ENCODE measurements around the gene TMEM145.
"Not testable (repeated sequence)": the region's sequence is repeated elsewhere in the genome, so short reads cannot be mapped to it uniquely, and the experiment has no call there.

Gene TMEM145

DNA sequence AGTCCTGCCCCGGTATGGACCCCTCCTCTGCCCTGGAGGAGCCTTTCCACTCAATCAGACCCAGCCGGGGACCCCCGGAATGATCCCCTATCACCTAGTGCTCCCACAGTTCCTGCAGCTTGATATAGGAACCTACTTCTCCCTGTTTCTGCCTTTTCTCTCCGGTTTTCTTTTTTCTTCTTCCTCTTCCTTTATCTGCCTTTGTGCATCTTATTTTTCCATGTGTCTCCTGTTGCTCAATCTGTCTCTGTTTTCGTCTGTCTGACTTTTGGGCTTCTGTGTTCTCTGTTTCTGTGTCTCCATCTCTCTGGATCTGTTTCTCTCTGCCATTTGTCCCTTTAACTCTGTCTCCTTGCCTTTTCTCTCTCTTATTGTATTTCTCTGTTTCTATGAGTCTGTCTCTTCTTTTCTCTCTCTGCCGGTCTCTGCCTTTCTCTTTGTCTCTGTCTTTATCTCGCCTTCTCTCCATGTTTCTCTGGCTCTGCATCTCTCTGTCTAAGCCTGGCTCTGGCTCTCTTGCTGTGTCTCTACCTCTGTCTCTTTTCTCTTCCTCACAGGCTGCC, 22.3 kb downstream of the TMEM145 start:
- DNase-seq (ENCODE audit: low spot score), result no peak

GRCh38 chr19:42335971-42336370, 22.9 kb downstream of the TMEM145 start:
- no peak for DNase-seq (ENCODE audit: low spot score)

- DNase-seq (ENCODE audit: low spot score), result not testable (repeated sequence)
Measured at GRCh38 chr19:42339126-42339860, 26.2 kb downstream of the TMEM145 start.

DNA sequence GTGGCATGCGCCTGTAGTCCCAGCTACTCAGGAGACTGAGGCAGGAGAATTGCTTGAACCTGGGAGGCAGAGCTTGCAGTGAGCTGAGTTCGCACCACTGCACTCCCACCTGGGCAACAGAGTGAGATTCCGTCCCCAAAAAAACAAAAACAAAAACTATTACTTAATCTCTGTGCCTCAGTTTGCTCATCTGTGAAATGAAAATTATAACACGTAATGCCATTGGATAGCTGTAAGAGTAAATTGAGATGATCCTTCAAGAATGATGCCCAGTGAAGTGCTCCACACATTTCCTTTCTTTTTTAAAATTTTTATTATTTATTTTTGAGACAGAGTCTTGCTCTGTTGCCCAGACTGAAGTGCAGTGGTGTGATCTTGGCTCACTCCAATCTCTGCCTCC, 26.8 kb downstream of the TMEM145 start:
- not testable (repeated sequence) for DNase-seq (ENCODE audit: low spot score)

GRCh38 chr19:42343344-42344110, 30.4 kb downstream of the TMEM145 start:
- DNase-seq (ENCODE audit: low spot score), result no peak

- DNase-seq (ENCODE audit: low spot score), result no peak
Measured at GRCh38 chr19:42344336-42344893, 31.3 kb downstream of the TMEM145 start.

DNA sequence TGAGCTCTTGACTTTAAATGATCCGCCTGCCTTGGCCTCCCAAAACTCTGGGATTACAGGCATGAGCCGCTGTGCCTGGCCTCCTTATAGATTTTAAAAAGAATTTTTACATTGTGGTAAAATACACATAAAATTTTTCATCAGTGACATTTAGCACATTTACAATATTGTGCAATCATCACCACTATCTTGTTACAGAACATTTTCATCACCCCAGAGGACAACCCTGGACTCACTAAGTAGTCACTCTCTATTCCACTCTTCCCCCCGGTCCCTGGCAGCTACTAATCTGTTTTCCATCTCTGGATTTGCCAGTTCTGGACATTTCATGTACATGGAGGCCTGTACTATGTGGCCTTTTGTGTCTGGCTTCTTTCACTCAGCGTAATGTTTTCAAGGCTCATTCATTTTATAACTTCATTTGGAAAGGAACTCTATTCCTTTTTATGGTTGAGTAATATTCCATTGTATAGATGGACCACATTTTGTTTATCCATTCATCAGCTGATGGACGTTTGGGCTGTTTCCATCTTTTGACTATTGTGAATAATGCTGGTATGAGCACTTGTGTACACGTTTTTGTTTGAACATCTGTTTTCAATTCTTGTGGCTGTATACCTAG, 32.2 kb downstream of the TMEM145 start:
- DNase-seq (ENCODE audit: low spot score), result no peak

DNA sequence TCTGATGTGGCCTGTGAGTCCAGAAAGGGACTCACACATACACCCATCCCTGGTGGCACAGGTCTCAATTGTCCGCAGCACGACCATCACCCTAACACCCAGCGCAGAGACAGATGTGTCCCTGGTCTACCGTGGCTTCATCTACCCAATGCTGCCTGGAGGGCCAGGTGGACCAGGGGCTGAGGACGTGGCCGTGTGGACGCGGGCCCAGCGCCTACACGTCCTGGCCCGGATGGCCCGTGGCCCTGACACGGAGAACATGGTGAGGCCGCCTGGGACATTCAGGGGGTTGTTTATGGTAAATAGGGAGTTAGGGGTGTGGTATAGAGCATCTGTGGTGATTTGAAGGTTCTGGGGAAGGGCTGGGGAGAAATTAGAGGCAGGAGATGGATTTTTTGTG, 35.1 kb downstream of the TMEM145 start:
- no peak for DNase-seq (ENCODE audit: low spot score)

DNA sequence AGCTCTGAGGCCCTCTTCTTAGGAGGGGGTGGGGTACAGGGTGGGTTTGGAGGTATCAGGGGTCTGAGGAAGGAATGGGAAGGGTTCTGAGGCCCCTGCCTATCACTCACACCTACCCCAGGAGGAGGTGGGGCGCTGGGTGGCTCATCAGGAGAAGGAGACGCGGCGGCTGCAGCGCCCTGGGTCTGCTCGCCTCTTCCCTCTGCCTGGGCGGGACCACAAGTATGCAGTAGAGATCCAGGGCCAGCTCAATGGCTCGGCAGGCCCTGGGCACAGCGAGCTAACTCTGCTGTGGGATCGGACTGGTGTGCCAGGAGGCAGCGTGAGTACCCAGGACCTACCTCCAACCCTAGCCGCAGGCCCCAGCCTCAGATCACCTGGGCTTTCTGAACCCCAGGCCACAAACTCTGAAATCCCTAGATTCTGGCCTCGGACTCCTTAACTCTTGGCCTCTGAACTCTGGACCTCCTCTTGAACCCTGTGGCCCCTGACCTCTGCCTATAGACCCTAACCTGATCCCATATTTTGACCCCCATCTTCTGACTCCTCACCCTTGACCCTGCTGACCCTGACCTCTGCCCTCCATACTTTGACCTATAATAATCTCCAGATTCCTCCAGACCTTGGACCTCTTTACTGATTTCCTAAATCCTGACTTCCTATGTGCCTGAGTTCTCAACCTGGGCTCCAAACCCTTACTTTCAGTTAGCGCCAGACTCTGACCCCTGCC, 36.4 kb downstream of the TMEM145 start:
- DNase-seq (ENCODE audit: low spot score), result no peak

DNA sequence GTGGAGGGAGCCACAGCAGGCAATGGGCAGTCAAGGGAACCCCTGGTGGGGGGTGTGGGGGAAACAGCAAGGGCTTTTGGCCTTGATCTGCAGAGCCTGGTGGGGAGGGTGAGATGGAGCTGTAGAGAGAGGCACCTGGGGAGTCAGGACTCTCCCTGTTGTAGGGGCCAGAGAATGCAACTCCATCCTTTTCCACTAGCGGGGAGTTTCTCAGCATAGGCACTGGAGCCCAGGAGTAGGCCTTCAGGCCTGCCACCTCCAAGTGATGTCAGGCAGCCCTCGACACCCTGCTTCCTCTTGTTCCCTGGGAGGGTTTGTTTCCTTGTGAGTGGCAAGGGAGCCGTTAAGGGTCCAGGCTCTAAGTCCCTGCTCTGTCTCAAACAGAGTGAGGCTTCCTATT, 37.3 kb downstream of the TMEM145 start:
- DNase-seq (ENCODE audit: low spot score), result no peak

GRCh38 chr19:42351079-42351735, 38.1 kb downstream of the TMEM145 start:
- DNase-seq (ENCODE audit: low spot score), result no peak

GRCh38 chr19:42352301-42353259, 39.5 kb downstream of the TMEM145 start:
- no peak for DNase-seq (ENCODE audit: low spot score)

DNA sequence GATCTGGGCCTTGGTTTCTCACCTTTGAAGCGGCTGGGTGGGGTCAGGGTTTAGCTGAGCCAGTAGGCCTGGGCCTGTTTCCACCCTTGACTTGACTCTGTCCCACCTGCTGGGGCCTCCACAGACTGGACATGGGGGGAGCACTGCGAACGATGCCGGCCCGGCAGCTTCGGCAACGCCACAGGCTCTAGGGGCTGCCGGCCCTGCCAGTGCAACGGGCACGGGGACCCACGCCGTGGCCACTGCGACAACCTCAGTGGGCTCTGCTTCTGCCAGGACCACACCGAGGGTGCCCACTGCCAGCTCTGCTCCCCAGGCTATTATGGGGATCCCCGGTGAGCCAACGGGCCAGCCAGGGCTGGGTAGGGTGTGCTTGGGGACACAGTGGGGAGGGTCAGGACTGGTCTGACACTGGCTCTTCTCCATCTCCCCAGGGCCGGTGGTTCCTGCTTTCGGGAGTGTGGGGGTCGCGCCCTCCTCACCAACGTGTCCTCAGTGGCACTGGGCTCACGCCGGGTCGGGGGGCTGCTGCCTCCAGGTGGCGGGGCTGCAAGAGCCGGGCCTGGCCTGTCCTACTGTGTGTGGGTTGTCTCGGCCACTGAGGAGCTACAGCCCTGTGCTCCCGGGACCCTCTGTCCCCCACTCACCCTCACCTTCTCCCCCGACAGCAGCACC, 40.4 kb downstream of the TMEM145 start:
- no peak for DNase-seq (ENCODE audit: low spot score)

DNA sequence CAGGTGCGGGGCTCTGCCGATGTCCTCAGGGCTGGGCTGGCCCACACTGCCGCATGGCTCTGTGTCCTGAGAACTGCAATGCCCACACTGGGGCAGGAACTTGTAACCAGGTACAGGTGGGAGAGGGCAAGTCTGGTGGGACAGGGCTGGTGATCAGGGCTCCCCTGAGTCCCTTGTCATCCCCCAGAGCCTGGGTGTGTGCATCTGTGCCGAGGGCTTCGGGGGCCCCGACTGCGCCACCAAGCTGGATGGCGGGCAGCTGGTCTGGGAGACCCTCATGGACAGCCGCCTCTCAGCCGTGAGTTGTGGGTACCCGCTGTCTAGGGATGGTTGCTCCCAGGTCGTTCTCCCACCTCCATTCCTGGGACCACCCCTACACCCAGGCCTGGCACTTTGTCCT, 42.8 kb downstream of the TMEM145 start:
- DNase-seq (ENCODE audit: low spot score), result no peak

- no peak for DNase-seq (ENCODE audit: low spot score)
Measured at GRCh38 chr19:42356686-42357085, 43.6 kb downstream of the TMEM145 start.

GRCh38 chr19:42357290-42357689, 44.2 kb downstream of the TMEM145 start:
- DNase-seq (ENCODE audit: low spot score), result no peak

DNA sequence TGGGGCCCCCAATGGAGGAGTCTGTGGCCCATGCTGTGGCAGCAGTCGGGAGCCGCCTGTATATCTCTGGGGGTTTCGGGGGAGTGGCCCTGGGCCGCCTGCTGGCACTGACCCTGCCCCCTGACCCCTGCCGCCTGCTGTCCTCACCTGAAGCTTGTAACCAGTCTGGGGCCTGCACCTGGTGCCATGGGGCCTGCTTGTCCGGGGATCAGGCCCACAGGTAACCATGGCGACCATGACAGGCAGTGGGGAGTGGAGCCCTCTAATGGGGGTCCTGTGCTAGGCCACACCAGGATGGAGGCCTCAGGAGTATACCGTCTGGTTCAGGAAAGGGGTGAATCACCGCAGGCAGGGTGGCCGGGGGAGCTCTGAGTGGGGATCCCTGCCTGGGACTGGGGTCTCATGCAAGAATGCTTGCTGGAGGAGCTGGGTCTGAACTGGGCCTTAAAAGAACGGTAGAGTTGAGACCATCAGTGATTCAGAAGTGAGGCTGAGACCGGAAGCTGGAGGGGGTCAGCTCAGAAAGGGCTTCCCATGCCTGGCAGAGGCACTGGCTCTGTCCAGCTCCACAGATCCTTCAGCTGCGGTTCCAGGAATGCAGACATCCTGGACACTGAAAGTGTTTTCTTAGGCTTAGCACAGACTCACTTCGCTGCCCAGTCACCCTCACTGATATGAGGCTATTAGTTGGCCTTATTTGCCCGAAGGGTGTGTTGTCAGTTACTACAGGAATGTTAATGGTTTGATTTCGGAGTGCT, 47.9 kb downstream of the TMEM145 start:
- no peak for DNase-seq (ENCODE audit: low spot score)

DNA sequence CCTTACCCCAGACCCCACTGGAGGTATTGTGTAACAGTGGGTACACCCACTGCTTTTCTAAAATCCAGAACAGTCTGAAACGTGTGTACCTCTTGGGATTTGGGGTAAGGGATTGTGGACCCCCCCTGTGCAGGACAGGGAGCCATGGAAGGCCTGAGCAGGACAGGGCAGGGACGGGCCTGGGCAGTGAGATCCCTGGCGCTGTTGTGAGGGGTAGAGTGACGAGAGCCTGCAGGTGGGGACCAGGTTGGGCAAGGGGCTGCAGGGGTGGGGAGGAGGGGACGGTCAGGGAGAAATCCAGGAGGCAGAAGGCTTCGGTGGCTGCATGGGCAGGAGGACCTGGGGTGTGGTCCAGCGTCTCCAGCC, 48.4 kb downstream of the TMEM145 start:
- no peak for DNase-seq (ENCODE audit: low spot score)

GRCh38 chr19:42362342-42362741, 49.2 kb downstream of the TMEM145 start:
- DNase-seq (ENCODE audit: low spot score), result no peak
